GM18505 (cell line): ENCODE data around the gene LIF.

Experiments
- ATAC-seq: cut with Tn5 transposase; IDR thresholded peaks from one replicate; pipeline ENCODE4 v1.9.1; 2021; ENCODE audit not compliant: unreplicated experiment
- POLR2A ChIP-seq: IDR thresholded peaks from 4 replicates; pipeline ENCODE4 v1.6.1; 2011; ENCODE audit warnings: borderline replicate concordance; ENCODE audit not compliant: insufficient read depth, insufficient read length; ENCODE audit errors: extremely low read depth

Gene LIF

DNA sequence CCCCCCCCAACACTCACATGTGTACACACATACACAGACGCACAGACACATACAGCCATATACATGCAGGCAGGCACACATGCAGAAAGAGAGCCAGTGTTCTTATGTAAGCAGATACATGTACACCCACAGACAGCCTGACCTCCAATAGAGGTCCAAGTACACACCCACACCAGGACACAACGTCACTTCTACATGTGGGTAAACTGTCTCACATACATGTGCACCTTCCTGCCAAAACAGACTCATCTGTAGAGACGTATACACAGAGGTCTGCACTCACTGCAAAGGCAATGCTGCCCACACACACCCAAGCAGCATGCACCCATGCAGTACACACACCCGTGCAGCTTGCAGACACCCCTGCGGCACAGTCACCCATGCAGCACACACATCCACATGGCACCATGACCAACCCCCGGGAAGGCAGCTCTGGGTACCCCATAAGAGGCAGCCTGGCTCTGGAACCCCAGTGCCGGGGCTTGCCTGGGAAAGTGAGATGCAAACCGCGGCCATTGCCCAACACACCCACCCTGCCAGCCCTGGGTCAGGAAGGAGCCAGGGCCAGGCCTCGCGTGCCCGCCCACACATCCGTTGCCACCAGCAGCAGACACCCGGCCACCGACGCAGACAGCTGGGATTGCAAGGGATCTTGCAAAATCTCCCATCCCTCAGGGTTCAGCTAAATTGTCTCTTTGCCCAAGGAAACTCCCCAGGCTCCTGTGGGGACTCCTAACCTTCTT lies 32.7 kb upstream of the LIF start:
- TF ChIP-seq POLR2A, result no peak
- ATAC-seq, result no peak

DNA sequence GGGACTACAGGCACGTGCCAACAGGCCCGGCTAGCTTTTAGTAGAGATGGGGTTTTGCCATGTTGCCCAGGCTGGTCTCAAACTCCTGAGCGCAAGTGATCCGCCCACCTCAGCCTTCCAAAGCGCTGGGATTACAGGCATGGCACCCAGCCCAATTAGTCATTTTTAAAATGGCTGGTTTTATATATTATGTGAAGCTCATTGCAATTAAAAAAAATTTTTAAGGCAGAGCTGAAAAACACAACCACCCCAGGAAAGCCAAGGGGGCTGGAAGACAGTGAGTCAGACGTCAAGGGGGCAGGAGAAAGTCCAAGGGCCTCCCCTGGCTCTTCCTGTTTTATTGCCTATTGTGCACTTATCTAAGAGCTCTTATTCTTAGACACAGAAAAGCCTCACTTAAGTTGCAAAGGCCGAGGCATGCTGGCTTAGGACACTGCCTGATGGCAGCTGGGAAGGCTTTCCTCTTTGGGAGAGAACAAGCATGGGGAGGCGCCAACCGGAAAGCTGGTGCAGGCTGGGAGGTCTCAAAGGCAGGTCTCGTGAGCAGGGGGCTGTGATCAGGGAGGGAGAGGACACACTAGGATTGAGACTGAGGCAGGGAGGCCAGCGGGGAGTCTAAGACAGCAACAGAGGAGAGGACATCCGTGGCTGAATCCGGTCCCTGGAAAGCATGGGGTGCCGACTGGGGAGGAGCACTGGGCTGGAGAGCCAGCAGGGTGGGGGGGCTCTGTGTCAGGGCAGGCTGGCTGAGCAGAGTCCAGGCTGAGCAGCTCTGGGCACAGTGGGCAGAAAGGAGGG lies 31.2 kb upstream of the LIF start:
- no peak for TF ChIP-seq POLR2A
- ATAC-seq, result no peak

DNA sequence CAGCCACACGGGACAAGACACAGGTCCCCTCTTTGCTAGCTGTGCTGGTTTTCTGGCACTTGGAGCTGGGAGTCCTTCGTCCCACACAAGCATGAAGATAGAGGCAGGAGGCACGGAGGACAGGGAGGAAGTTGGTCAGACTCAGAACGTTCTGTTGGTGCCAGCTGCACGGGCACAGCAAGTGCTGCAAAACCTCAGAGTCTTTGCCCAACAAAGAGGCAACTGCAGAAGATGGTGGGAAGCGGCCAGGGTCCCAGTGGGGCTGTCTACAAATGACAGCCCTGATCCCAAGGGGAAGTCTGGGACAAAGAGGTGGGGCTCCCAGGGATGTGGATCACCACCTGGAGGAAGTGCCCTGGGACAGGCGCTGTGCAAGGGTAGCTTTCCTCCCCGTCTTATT lies 29.5 kb upstream of the LIF start:
- no peak for ATAC-seq
- TF ChIP-seq POLR2A, result no peak

DNA sequence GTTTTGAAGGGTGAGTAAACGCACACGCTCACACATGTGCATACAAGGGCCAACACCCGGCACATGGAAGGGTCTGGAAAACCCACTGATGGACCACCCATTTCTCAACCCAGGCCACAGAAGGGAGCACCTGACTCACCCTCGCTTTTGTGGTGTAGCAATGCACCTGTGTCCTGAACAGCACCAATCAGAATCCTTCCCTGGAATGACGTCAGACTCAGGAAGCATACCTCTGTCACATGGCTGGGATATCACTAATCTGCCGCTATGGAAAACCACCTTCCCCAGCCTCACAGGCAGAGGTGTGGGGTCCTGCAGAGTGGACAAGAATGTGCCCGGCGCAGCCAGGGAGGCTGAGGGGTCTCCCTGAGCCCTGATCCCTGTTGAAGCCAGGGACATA lies 29.1 kb upstream of the LIF start:
- no peak for TF ChIP-seq POLR2A
- ATAC-seq, result no peak

DNA sequence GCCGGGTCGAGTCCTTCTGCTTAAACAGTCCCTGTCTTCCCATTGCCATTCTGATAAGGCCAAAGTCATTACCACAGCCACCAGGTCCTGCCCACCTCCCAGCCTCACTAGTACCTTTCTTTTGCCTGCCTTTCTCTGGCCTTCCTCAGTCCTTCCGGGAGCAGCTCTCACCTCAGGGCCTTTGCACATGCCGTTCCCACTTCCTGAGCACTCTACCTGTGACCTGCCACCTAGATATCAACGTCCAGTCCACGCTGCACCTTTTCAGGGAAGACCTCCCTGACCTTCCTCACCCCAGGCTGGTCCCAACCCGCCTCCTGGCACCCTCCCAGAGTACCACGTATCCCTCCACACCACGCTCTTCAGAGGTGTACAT lies 27.9 kb upstream of the LIF start:
- TF ChIP-seq POLR2A, result peak; percentile 2
- ATAC-seq, result no peak

DNA sequence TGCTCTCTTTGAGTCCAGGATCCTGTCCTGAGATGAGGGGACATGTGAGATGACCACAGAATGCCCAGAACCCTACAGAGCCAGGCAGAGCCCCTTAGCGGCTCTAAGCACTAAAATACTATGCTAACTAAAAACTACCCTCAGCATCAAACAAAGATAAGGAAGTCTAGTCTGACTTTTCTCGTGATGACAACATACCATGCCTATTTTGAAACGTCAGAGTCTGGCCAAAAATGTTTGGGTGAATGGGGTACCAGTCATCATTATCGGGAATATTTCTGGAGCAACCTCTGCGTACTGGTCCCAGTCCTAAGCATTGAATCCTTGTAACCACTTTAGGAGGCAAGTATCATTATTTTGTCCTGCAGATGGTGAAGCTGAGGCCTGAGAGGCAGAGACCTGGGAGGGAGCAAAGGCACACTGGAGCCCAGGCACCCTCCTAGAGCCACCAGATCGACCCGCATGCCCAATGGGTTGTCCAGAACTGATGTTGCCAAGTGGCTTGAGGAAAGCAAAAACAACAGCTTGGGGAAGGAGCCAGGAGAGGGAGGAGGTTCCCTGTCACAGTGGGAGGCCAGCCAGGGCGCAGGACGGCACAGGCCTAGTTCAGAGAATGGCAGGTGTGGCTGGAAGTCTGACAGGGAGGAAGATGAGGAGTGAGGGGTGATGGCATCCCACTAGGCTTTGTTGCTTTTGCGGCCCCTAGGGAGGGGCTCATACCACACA lies 27.3 kb upstream of the LIF start:
- ATAC-seq, result no peak
- no peak for TF ChIP-seq POLR2A

DNA sequence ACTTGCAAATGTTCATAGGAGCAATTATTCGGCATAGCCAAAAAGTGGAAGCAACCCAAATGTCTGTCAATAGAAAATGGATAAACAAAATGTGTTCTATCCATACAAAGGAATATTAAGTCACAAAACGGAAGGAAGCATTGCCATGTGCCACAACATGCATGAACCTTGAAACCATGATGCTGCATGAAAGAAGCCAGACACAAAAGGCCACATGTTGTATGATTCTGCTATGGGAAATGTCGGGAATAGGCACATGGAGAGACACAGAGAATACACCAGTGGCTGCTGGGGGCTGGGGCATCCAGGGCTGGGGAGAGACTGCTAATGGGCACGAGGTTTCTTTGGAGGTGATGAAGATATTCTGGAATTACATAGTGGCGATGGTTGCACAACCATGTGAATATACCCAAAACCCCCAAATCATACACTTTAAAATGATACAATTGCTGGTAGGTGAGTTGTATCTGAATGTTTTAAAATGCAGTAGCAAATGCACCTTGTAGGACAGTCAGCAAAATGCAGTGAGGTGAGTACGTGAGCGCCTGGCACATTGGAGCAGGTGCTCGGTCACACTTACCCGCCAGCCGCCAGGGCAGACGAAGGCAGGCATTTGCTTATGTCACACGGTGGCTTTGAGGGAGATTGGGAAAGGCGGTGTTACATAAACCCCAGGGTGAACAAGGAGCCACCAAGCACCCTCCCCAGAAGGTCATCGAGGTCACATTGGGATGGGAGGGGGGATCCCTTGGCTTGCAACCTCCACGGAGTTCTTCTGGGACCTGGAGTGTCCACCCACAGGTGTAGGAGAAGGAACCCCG lies 26.4 kb upstream of the LIF start:
- no peak for TF ChIP-seq POLR2A
- no peak for ATAC-seq

DNA sequence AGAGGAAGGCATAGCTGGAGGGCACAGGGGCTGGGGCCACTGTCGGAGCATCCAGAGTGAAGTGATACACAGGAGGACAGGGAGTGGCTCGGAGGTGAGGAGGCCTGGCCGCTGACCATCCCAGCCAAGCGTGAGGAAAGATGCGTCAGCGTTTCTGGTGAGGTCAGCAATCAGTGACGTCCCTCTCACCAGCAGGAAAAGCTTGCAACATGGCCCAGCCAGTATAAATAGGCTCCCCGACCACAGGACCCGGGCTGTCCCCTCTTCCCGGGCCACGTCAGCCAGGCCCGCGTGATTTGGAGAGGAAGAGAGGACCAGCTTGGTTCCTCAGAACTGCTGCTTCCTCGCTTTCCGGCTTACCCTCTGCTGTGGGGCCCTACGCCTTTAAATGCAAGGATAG lies 24.3 kb upstream of the LIF start:
- ATAC-seq, result no peak
- TF ChIP-seq POLR2A, result no peak

DNA sequence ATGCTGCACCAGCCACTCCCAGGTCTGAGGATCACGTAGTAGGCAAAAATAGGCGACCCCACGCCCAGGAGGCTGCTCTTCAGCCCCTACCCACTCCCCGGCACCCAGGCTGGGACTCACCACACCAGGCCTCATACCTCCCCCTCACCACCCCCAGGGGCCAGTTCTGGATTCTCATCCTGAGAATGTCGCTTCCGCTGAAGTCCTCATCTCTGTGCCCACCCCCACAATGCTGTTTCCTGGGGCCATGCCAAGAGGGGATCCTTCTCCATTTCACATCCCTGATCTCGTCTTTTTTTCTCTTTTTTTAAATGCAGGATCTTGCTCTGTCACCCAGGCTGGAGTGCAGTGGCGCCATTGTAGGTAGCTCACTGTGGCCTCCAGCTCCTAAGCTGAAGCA lies 21.8 kb upstream of the LIF start:
- TF ChIP-seq POLR2A, result no peak
- no peak for ATAC-seq

DNA sequence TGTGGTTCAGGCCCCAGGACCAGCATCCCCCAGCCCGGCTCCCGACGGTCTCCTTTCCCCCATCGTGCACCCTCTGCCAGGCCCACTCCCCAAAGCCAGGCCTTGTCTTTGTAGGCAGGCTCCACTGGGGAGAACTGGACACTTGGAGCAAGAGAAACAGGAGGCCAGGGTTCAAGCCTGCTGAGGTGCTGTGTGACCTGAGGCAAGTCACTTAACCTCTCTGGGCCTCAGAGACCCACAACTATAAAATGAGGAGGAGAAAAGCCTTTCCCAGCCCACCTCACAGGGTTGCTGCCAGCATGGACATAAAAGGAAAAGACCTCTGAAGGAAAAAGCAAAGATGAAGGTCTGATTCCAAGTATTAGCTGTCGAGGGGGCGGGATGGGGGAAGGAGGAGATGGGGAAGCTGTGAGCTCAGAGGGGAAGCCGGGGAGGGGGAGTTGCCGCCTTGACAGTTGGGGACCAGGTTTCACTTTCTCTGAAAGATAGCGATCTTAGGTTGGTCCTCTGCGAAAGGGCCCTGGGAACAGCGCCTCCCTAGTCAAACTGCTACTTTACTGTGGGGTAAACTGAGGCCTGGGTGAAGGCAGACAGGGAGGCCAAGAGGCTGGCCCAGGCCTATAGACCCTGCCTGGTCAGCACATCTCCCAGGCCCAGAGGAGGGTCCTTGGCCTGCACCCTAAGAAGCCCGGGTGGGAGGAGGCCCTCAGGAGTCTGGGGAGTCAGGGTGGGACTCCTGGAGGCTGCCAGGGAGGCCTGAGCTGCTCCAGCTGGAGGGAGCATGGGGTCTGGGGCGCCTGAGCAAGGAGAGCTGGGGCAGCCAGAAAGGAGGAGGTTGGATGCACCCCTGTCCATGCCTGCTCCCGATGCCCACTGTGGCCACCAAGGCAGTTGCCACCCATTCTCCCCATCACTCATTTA lies 21.1 kb upstream of the LIF start:
- TF ChIP-seq POLR2A, result no peak

DNA sequence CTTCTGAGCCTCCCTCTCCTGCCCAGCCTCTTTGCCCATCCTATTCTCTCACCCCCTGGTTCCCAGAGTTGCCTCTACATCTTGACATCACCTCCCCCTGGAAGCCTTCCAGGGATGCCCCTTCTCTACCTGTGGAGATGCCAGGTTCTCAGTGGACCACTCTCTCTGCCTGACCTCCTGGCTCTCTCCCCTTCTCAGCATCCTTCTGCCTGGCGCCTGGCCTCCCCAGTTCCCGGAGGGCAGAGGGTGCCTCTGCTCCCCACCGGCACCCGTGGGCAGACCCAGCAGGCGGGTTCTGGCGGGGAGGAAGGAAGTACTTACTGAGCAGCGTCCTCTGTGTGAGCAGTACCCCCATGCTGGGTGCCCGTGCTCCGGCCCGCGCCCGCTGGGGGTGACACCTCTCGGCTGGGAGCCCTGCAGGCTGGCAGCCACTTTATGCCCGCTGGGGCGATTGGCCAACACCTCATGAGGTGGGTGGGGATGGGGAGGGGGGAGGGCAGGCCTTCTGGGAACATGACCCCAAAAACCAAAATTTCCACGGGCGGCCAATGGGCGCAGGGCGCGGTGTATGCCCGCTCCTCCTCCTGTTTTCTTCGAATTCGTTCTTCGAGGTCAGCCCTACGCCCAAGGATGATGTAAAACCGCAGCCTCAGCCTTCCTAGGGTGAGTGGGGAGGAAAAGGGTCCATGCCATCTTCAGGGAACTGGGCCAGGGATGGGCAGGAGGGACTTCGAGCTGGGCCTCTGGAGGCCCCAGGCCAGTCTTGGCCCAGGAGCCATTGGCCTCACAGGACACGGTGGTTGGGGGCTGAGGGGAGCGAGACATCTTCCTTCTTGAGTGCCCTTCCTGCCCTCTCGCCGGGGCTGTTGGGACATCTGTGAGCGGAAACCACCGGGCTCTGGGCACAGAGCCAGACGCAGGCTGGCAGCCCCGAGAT lies 20.2 kb upstream of the LIF start, which contains the start of gene OSM:
OSM (minus strand) TSS at position 407 of the 937 bp plus-strand sequence; CDS start at position 355, 52 bp downstream.
- TF ChIP-seq POLR2A, result no peak
- peak; percentile 11 for ATAC-seq

More for the DNA sequence above, 21.1 kb upstream of the LIF start:
- no peak for ATAC-seq

DNA sequence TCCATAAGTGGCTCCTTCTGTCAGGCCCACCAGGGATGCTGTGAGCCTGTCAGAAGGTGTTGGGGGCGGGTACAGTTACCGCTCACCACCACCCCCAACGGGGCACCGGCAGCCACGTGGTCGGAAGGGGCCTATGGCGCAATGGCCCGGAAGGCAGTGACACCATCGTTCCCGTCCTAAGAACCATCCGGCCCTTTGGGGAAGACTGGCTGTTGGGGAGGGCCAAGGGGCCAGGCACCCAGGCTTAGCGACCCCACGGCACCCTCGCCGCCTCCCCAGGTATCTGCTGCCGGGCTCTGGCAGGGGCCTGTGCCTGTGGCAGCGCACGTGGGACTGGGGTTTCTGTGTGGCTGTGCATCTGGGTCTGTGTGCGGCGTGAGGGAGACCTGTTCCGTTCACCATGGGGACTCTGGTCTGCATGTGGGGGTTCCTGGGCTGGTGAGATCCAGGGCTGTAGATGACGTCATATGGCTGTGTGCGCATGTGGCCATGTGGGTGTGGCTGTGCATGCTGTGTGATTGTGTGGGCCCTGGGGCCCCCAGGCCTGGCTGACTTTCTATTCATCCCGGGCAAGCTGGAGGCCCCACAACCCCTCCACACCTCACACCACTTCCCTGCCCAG lies 19.4 kb upstream of the LIF start:
- TF ChIP-seq POLR2A, result peak; percentile 79
- peak; percentile 39 for ATAC-seq
